Right atrium auricular region (tissue), 2 donors: Measurements from ENCODE around the gene MROH2A. TPM values are rescaled to one million over a fixed set of nuclear protein-coding genes. Genes with fewer than 3 reads are reported as not detected.
"Not testable (repeated sequence)": the region's sequence is repeated elsewhere in the genome, so short reads cannot be mapped to it uniquely, and the experiment has no call there.

Source experiments
- DNase-seq: peaks from one replicate; pipeline ENCODE4 v3.0.0-alpha.2; 2019; ENCODE audit warnings: low spot score
- H3K27ac ChIP-seq, 2 donors: fragments of 200-600 bp; sonication (generic); 1 replicate in 1 of 2; 2 replicates in 1 of 2; pipeline ENCODE4 v1.5.1; 2016 to 2019
- H3K27me3 ChIP-seq, 2 donors: fragments of 200-600 bp; sonication (generic); one replicate each; pipeline versions ENCODE4 v1.5.1 to v1.6.0; 2017 to 2019
- H3K36me3 ChIP-seq: fragments of 200-600 bp; sonication (generic); one replicate; pipeline ENCODE4 v1.5.1; 2016
- H3K4me1 ChIP-seq, 2 donors: fragments of 200-600 bp; sonication (generic); one replicate each; pipeline versions ENCODE4 v1.5.1 to v1.6.0; 2017 to 2019
- H3K4me3 ChIP-seq, 2 donors: fragments of 200-600 bp; sonication (generic); 1 replicate in 1 of 2; 2 replicates in 1 of 2; pipeline ENCODE4 v1.5.1; 2017 to 2019; ENCODE audit warnings: mild to moderate bottlenecking in 1 of 2, moderate library complexity in 1 of 2
- H3K9me3 ChIP-seq, 2 donors: fragments of 200-600 bp; sonication (generic); one replicate each; pipeline ENCODE4 v1.5.1; 2019
- CTCF ChIP-seq, 2 donors: fragments of 200-600 bp; sonication (generic); IDR thresholded peaks; one replicate each; pipeline ENCODE4 v1.5.1; 2019; ENCODE audit warnings: antibody characterized with exemption in 2 of 2
- total RNA-seq, 2 donors: library from RNA; depleted of rRNA; stranded (reverse); fragments of >200 nt; gene quantifications; one replicate each; pipeline ENCODE4 v1.1.0, GENCODE V29; 2016

The MROH2A gene
- total RNA-seq, 2 donors from 2014 or later: not detected

DNA sequence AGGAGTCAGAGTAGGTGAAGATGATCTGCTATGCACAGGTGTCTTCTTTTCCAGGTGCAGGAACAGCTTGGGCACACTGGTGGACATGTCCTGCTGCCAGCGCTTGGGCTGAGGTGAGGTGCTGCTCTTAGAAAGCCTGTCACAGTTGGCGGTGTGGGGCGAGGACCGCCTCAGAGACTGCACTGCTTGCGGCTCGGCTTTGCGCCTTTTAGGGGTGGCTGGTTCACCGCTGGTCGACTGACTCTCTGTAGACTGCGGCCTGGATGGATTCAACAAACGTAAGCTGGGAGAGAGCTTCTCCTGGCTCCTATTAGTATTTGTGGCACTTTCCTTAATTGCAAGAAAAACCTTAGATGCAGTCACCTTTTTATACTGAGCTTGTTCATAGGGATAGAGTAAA lies 88.3 kb downstream of the MROH2A start:
- Histone ChIP-seq H3K36me3 (no peaks in the 10 kb centered on the region), H3K4me1 (no peaks in the 10 kb centered on the region), H3K9me3 (peaks cover 0 to 18% of the 10 kb centered on the region in 2 donors), H3K4me3 (no peak overlapping the region), H3K27ac (no peak overlapping the region), H3K27me3 (no peaks in the 10 kb centered on the region)
- no peak for DNase-seq
- TF ChIP-seq CTCF (IDR thresholded peaks at IDR 0.05): no peak

DNA sequence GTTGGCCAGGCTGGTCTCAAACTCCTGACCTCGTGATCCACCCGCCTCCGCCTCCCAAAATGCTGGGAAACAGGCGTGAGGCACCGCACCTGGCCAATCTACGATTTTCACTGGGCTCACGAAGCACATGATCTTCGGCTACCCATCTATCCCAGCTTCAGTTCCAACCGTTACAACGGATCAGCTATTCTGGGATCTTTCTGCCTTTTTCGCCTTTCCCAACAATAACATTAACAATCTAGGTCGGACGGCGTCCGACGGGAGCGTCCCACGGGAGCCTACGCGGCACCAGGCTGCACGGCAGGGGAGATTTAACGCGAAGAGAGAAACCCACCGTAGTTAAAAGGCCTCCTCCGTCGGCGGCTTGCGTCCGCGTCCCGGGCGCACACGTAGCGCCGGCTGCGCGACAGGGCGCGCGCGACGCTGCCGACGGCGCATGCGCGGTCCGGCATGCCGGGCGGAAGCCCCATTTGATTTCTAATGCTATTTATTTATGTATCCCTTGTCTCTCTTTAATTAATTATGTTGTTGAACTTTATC lies 89.9 kb downstream of the MROH2A start, which contains the start of gene MSL3B:
TSS of gene MSL3B (minus strand) at position 394 of the 540 bp plus-strand sequence.
- H3K4me1 ChIP-seq: no peaks in the 10 kb centered on the region
- H3K36me3 ChIP-seq: no peaks in the 10 kb centered on the region
- DNase-seq: no peak
- H3K4me3 ChIP-seq: peak within 1 kb of the TSS; percentile 38 to 43
- H3K27ac ChIP-seq: peak within 1 kb of the TSS in 1 of 2 donors; percentile 27
- H3K9me3 ChIP-seq: peaks cover 0 to 18% of the 10 kb centered on the region in 2 donors
- H3K27me3 ChIP-seq: no peaks in the 10 kb centered on the region
- TF ChIP-seq CTCF (IDR thresholded peaks at IDR 0.05): no peak

- no peak for TF ChIP-seq CTCF (IDR thresholded peaks at IDR 0.05)
- Histone ChIP-seq H3K27me3 (no peaks in the 10 kb centered on the region), H3K36me3 (no peaks in the 10 kb centered on the region), H3K4me1 (no peaks in the 10 kb centered on the region), H3K9me3 (peaks cover 0 to 18% of the 10 kb centered on the region in 2 donors), H3K27ac (no peak overlapping the region), H3K4me3 (no peak overlapping the region)
- DNase-seq: no peak
These were observed 93.3 kb downstream of the MROH2A start for GRCh38 chr2:233871432-233871831.

DNA sequence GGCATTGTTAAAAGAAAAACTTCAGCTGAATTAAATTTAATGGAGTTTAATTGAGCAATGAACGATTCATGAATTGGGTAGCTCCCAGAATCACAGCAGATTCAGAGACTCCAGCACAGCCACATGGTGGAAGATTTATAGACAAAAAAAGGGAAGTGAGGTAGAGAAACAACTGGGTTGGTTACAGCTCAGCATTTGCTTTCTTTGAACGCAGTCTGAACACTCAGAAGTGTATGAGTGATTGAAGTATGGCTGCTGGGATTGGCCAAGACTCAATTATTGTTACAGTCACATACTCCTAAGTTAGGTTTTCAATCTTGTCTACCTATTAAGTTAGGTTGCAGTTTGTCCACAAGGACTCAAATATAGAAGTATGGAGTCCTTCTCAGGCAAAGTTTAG lies 94.0 kb downstream of the MROH2A start:
- not testable (repeated sequence) for H3K27me3 ChIP-seq, H3K4me3 ChIP-seq, DNase-seq, H3K36me3 ChIP-seq, H3K27ac ChIP-seq, H3K4me1 ChIP-seq
- H3K9me3 ChIP-seq: peaks cover 0 to 24% of the 10 kb centered on the region in 2 donors

- Histone ChIP-seq H3K27me3 (no peaks in the 10 kb centered on the region), H3K27ac (no peak overlapping the region), H3K36me3 (no peaks in the 10 kb centered on the region), H3K9me3 (peaks cover 0 to 37% of the 10 kb centered on the region in 2 donors), H3K4me1 (no peaks in the 10 kb centered on the region), H3K4me3 (no peak overlapping the region)
- no peak for TF ChIP-seq CTCF (IDR thresholded peaks at IDR 0.05)
- DNase-seq: no peak
These were observed 104.2 kb downstream of the MROH2A start for GRCh38 chr2:233882353-233882752.

Other genes starting within 250 kb of the MROH2A start
- 10 to 100 TPM; 11.6 to 12.5 TPM for gene USP40, start 211.5 kb upstream of the MROH2A start, total RNA-seq
- gene UGT1A8, start 160.7 kb upstream of the MROH2A start, total RNA-seq: not detected
- not detected for gene UGT1A10, start 141.9 kb upstream of the MROH2A start, total RNA-seq
- gene UGT1A9, start 106.4 kb upstream of the MROH2A start, total RNA-seq: not detected
- not detected for gene UGT1A7, start 96.4 kb upstream of the MROH2A start, total RNA-seq
- gene UGT1A6, start 85.4 kb upstream of the MROH2A start, total RNA-seq: not detected
- not detected for gene UGT1A5, start 65.4 kb upstream of the MROH2A start, total RNA-seq
- not detected for gene UGT1A4, start 59.6 kb upstream of the MROH2A start, total RNA-seq
- not detected for gene UGT1A3, start 49.3 kb upstream of the MROH2A start, total RNA-seq
- not detected for gene UGT1A1, start 18.1 kb upstream of the MROH2A start, total RNA-seq
- under 1 TPM; 0.16 to 0.37 TPM for gene HJURP, start 76.2 kb downstream of the MROH2A start, total RNA-seq
- not detected for gene TRPM8, start 139.0 kb downstream of the MROH2A start, total RNA-seq